HepG2 (cell line): ENCODE measurements around the gene TSSK6. TPM values are rescaled to one million over a fixed set of nuclear protein-coding genes. Genes with fewer than 3 reads are reported as not detected.
"Not testable (repeated sequence)": the region's sequence is repeated elsewhere in the genome, so short reads cannot be mapped to it uniquely, and the experiment has no call there.

Source experiments
- ATAC-seq: fragments of 200-7000 bp; cut with Tn5 transposase; 3 replicates; pipeline ENCODE4 v1.9.1; 2020; ENCODE audit warnings: mild to moderate bottlenecking, moderate library complexity
- BruUV-seq: library from RNA; stranded (reverse); fragments of 400-500 nt; replicated peaks from 2 replicates; lab custom pipeline; 2021; lab: Mats Ljungman, UMichigan
- CTCF ChIA-PET: fragments of 300-600 bp; formaldehyde crosslinking; extraction: SDS; loops from one replicate; lab custom pipeline; 2021; ENCODE audit warnings: low total read pairs, inconsistent platforms, low intra/inter-chr PET ratio; lab: Yijun Ruan, JAX
- POLR2A ChIA-PET: fragments of 350-600 bp; sonication (Branson Sonifier 250); formaldehyde crosslinking; loops from one replicate; lab custom pipeline; 2020; ENCODE audit warnings: antibody characterized with exemption, inconsistent platforms; lab: Yijun Ruan, JAX
- DNase-seq: peaks from one replicate; pipeline ENCODE4 v3.0.0-alpha.2; 2015; ENCODE audit warnings: low spot score
- FAIRE-seq: peaks from 3 replicates; lab custom pipeline; 2011; peaks lifted over from hg19 to GRCh38; lab: Jason Lieb, UNC
- H2AFZ ChIP-seq: one replicate; pipeline ENCODE4 v1.6.1; 2011; ENCODE audit warnings: low read length, inconsistent platforms
- H3K27ac ChIP-seq: fragments of 300-600 bp; 3 replicates; pipeline ENCODE4 v1.8.0; 2011; ENCODE audit warnings: mixed run types, mild to moderate bottlenecking, mixed read lengths, low read length, inconsistent platforms; ENCODE audit not compliant: insufficient read depth; ENCODE audit errors: extremely low read length
- H3K27me3 ChIP-seq, 2 experiments: fragments of 200-600 bp in 1 of 2; 2 replicates in 1 of 2; 3 replicates in 1 of 2; pipeline versions ENCODE4 v1.6.0 to v1.8.0; 2011; ENCODE audit warnings: low read length in 2 of 2, mild to moderate bottlenecking in 2 of 2, moderate library complexity in 2 of 2, inconsistent platforms in 1 of 2; ENCODE audit not compliant: insufficient read depth in 2 of 2, control insufficient read depth in 1 of 2
- H3K36me3 ChIP-seq, 2 experiments: fragments of 200-600 bp in 1 of 2; replicated peaks in 1 of 2; 2 replicates in 1 of 2; 3 replicates in 1 of 2; pipeline versions ENCODE4 v1.5.1 to v1.8.0; 2011; ENCODE audit warnings: low read length in 2 of 2, inconsistent platforms in 1 of 2; ENCODE audit not compliant: insufficient read depth in 2 of 2, control insufficient read depth in 1 of 2
- H3K4me1 ChIP-seq: 2 replicates; pipeline ENCODE4 v1.5.1; 2012; ENCODE audit warnings: low read length, inconsistent platforms; ENCODE audit not compliant: insufficient read depth
- H3K4me2 ChIP-seq: 2 replicates; pipeline ENCODE4 v1.6.0; 2011; ENCODE audit warnings: low read depth, low read length, inconsistent platforms
- H3K4me3 ChIP-seq, 3 experiments: fragments of 200-600 bp in 1 of 3; sonication (generic), shearing (Covaris generic) in 1 of 3; replicated peaks in 1 of 3; 2 replicates each; pipeline ENCODE4 v1.5.1; 2011 to 2016; ENCODE audit warnings: low read length in 3 of 3, inconsistent platforms in 2 of 3, low read depth in 2 of 3, mild to moderate bottlenecking in 2 of 3, control low read depth in 1 of 3, mixed read lengths in 1 of 3; ENCODE audit not compliant: insufficient read depth in 1 of 3
- H3K79me2 ChIP-seq: one replicate; pipeline ENCODE4 v1.6.1; 2011; ENCODE audit warnings: low read length, inconsistent platforms; ENCODE audit not compliant: insufficient read depth
- H3K9ac ChIP-seq: 2 replicates; pipeline ENCODE4 v1.6.0; 2011; ENCODE audit warnings: mild to moderate bottlenecking, low read depth, low read length, inconsistent platforms; ENCODE audit not compliant: insufficient read depth
- H3K9me3 ChIP-seq: 2 replicates; pipeline ENCODE4 v1.5.1; 2012; ENCODE audit warnings: mild to moderate bottlenecking, low read length
- H4K20me1 ChIP-seq: 2 replicates; pipeline ENCODE4 v1.6.0; 2011; ENCODE audit warnings: inconsistent platforms, mild to moderate bottlenecking, low read length, moderate library complexity; ENCODE audit not compliant: insufficient read depth
- ATF1 ChIP-seq: IDR thresholded peaks from 2 replicates; pipeline ENCODE4 v1.6.1; 2016; ENCODE audit warnings: mild to moderate bottlenecking, control low read depth
- CREM ChIP-seq, 2 experiments: sonication (generic) in 1 of 2; formaldehyde crosslinking in 1 of 2; IDR thresholded peaks; 2 replicates each; pipeline versions ENCODE4 v1.4.0 to v1.6.1; 2016 to 2020; ENCODE audit warnings: antibody characterized with exemption in 1 of 2, mild to moderate bottlenecking in 1 of 2, missing genetic modification reagents in 1 of 2
- HOXA7 ChIP-seq: sonication (generic); formaldehyde crosslinking; IDR thresholded peaks from 2 replicates; pipeline ENCODE4 v1.8.1; 2022; ENCODE audit warnings: mild to moderate bottlenecking, missing genetic modification reagents, moderate library complexity
- NRL ChIP-seq: sonication (generic); formaldehyde crosslinking; IDR thresholded peaks from 2 replicates; pipeline ENCODE4 v1.5.0; 2020; ENCODE audit warnings: missing genetic modification reagents, mild to moderate bottlenecking, moderate library complexity, borderline replicate concordance
- SALL2 ChIP-seq: sonication (generic); formaldehyde crosslinking; IDR thresholded peaks from 2 replicates; pipeline ENCODE4 v1.8.1; 2023; ENCODE audit warnings: mild to moderate bottlenecking, missing genetic modification reagents, inconsistent platforms
- SYNCRIP ChIP-seq: fragments of 200-400 bp; formaldehyde crosslinking; IDR thresholded peaks from 2 replicates; pipeline ENCODE4 v1.6.1; 2018; ENCODE audit warnings: mild to moderate bottlenecking, low read depth, low read length; ENCODE audit not compliant: insufficient read depth
- TBP ChIP-seq: sonication (generic); formaldehyde crosslinking; IDR thresholded peaks from 2 replicates; pipeline ENCODE4 v1.5.0; 2020; ENCODE audit warnings: missing genetic modification reagents
- ZNF3 ChIP-seq: IDR thresholded peaks from 2 replicates; pipeline ENCODE4 v1.7.0; 2017; ENCODE audit warnings: inconsistent platforms
- ZNF430 ChIP-seq: sonication (generic); formaldehyde crosslinking; IDR thresholded peaks from 2 replicates; pipeline ENCODE4 v1.9.0; 2021; ENCODE audit warnings: mild to moderate bottlenecking, missing genetic modification reagents
- ZNF557 ChIP-seq: sonication (generic); formaldehyde crosslinking; IDR thresholded peaks from 2 replicates; pipeline ENCODE4 v1.4.0; 2020; ENCODE audit warnings: missing genetic modification reagents
- ZNF768 ChIP-seq: sonication (generic); formaldehyde crosslinking; IDR thresholded peaks from 2 replicates; pipeline ENCODE4 v1.4.0; 2020; ENCODE audit warnings: missing genetic modification reagents
- WGBS: methylation state at CpG from one replicate; pipeline ENCODE4 v1.1.6; 2017; ENCODE audit warnings: low lambda C conversion rate; 5-methylcytosine and 5-hydroxymethylcytosine counted together
- in situ Hi-C: cut with HindIII; loops from 2 replicates; pipeline ENCODE4 v1.10.0; 2017; ENCODE audit warnings: low pct_unique_long_range_greater_than_20kb; ENCODE audit not compliant: extremely low pct_ligation_motif_present
- intact Hi-C: fragments of 100-400 bp; cut with micrococcal nuclease; formaldehyde crosslinking; loops from one replicate; pipeline ENCODE4 v1.10.0; 2022; ENCODE audit not compliant: unreplicated experiment
- polyA plus RNA-seq, 8 experiments: library from polyadenylated mRNA; depleted of rRNA in 3 of 8; stranded (reverse) in 7 of 8; unstranded in 1 of 8; fragments of >200 nt; fragmentation: Illumina TruSeq in 4 of 8; extraction: Trizol in 4 of 8; gene quantifications; 2 replicates each; pipeline versions ENCODE4 v1.2.1 to v1.2.3, GENCODE V29; 2011 to 2016; ENCODE audit warnings: low read depth in 4 of 8, missing spikeins in 1 of 8, mixed read lengths in 1 of 8; ENCODE audit not compliant: insufficient read depth in 1 of 8
- total RNA-seq, 5 experiments: library from RNA; depleted of rRNA; stranded (reverse); fragments of >200 nt; fragmentation: Illumina TruSeq; extraction: Trizol; gene quantifications; 2 replicates each; pipeline ENCODE4 v1.2.3, GENCODE V29; 2016; ENCODE audit warnings: low read depth in 1 of 5
- TF ChIP-seq, protein P1 (sequence below): sonication (generic); formaldehyde crosslinking; IDR thresholded peaks from 2 replicates; pipeline ENCODE4 v1.5.0; 2020; ENCODE audit warnings: missing genetic modification reagents
- TF ChIP-seq, protein P2 (sequence below): sonication (generic); formaldehyde crosslinking; IDR thresholded peaks from 2 replicates; pipeline ENCODE4 v1.4.0; 2020; ENCODE audit warnings: mild to moderate bottlenecking, missing genetic modification reagents

TSSK6 gene
- total and polyA plus RNA-seq, 2 of the 13 experiments (the other 11 are each of a cell fraction or from before 2014, with no cell fraction given), result 0.71 to 1.2 TPM

DNA sequence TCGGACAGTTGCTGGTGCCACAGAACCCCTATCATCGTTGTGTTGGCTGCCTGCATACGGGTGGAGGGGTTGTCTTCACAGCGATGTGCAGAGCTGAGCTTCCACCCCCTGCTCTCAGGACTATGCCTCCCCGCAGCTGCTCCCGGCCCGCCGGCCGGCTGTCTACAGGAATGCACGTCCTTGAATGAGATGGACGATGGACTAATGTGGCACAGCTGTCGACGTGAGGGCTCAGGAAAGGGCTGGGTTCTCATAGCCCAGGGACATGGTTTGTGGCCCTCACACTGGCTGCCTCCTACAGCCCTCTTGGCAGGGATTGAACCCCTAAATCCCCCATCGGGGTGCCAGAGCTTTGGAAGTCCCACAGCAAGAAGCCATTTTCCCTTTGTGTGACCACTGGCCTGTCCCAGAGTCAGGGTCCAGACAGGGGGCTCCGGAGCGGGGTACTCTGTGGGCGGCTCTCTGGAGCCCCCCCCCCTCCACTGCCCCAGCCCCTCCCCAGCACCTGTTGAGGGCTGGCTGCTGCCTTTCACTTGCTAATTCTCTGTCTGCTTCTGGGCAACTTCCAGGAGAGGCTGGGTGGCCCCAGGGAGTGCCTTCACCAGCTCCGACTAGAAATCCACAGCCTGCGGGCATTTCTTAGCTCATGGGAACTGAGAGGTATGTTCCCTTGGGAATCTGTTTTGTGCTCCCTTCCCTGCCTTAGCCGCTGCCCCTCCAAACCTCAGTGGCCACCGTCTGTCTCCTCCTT, 40.2 kb downstream of the TSSK6 start (continued):
- TF ChIP-seq, protein P1, sequence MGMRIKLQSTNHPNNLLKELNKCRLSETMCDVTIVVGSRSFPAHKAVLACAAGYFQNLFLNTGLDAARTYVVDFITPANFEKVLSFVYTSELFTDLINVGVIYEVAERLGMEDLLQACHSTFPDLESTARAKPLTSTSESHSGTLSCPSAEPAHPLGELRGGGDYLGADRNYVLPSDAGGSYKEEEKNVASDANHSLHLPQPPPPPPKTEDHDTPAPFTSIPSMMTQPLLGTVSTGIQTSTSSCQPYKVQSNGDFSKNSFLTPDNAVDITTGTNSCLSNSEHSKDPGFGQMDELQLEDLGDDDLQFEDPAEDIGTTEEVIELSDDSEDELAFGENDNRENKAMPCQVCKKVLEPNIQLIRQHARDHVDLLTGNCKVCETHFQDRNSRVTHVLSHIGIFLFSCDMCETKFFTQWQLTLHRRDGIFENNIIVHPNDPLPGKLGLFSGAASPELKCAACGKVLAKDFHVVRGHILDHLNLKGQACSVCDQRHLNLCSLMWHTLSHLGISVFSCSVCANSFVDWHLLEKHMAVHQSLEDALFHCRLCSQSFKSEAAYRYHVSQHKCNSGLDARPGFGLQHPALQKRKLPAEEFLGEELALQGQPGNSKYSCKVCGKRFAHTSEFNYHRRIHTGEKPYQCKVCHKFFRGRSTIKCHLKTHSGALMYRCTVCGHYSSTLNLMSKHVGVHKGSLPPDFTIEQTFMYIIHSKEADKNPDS (CRISPR knock-in tag), result no peak
- TF ChIP-seq SALL2, result no peak
- TF ChIP-seq HOXA7, result no peak
- no peak for TF ChIP-seq SYNCRIP
- no peak for TF ChIP-seq ZNF3 (CRISPR knock-in tag)
- TF ChIP-seq ZNF430, result no peak
- TF ChIP-seq ZNF557 (CRISPR knock-in tag), result no peak
- TF ChIP-seq, protein P2, sequence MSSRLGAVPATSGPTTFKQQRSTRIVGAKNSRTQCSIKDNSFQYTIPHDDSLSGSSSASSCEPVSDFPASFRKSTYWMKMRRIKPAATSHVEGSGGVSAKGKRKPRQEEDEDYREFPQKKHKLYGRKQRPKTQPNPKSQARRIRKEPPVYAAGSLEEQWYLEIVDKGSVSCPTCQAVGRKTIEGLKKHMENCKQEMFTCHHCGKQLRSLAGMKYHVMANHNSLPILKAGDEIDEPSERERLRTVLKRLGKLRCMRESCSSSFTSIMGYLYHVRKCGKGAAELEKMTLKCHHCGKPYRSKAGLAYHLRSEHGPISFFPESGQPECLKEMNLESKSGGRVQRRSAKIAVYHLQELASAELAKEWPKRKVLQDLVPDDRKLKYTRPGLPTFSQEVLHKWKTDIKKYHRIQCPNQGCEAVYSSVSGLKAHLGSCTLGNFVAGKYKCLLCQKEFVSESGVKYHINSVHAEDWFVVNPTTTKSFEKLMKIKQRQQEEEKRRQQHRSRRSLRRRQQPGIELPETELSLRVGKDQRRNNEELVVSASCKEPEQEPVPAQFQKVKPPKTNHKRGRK (CRISPR knock-in tag), result no peak
- no peak for TF ChIP-seq TBP (CRISPR knock-in tag)
- TF ChIP-seq CREM (IDR thresholded peaks at IDR 0.05), result no peak
- TF ChIP-seq CREM (CRISPR knock-in tag; IDR thresholded peaks at IDR 0.05), result no peak
- no peak for TF ChIP-seq ZNF768 (CRISPR knock-in tag)
- TF ChIP-seq ATF1 (CRISPR knock-in tag), result no peak
- no peak for TF ChIP-seq NRL (CRISPR knock-in tag)

DNA sequence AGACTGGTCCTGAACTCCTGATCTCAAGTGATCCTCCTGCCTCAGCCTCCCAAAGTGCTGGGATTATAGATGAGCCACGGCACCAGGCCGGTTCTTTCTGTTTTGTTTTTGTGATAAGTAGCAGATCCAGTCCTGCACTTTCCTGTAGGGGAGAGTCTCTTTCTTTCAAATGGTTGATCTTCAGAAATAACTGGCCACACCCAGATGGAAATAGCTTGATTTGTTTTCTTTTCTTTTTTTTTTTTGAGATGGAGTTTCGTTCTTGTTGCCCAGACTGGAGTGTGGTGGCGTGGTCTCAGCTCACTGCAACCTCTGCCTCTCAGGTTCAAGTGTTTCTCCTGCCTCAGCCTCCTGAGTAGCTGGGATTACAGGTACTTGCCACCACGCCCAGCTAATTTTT, 43.2 kb downstream of the TSSK6 start:
- intact Hi-C loops, H3K4me2 ChIP-seq, H2AFZ ChIP-seq, CTCF ChIA-PET, ATAC-seq, in situ Hi-C loops, H3K9ac ChIP-seq, FAIRE-seq, H3K4me3 ChIP-seq, POLR2A ChIA-PET, BruUV-seq, H3K27ac ChIP-seq, H3K4me1 ChIP-seq, DNase-seq, H4K20me1 ChIP-seq, H3K27me3 ChIP-seq: not testable (repeated sequence)
- Histone ChIP-seq H3K9me3 (peaks cover 15% of the 10 kb centered on the region), H3K79me2 (peaks cover 35% of the 10 kb centered on the region), H3K36me3 (peaks cover 17 to 56% of the 10 kb centered on the region in 2 experiments)
- WGBS, result 98% methylated on average over 5 of the region's 5 CpGs
